Measurements from ENCODE around the gene CABLES1.

GRCh38 chr18:23280844-23281243 is 145.6 kb downstream of the CABLES1 start:
- TF ChIP-seq POLR2AphosphoS5 (IDR thresholded peaks at IDR 0.05) (no peak), CTCF (IDR thresholded peaks at IDR 0.05) (no peak)

All from gastroesophageal sphincter (tissue), 3 donors.